ENCODE measurements around the gene CLASP1. TPM values are rescaled to one million over a fixed set of nuclear protein-coding genes. Genes with fewer than 3 reads are reported as not detected.
"Not testable (repeated sequence)": the region's sequence is repeated elsewhere in the genome, so short reads cannot be mapped to it uniquely, and the experiment has no call there.

Gene CLASP1
- total and polyA plus RNA-seq, 2 donors (not counting 3 experiments of a cell fraction or from before 2014, with no cell fraction given), result 10.0 to 57.9 TPM

GRCh38 chr2:121303531-121304263 is 345.6 kb downstream of the CLASP1 start:
- H4K20me1 ChIP-seq (replicated peaks; ENCODE audit: control insufficient read depth, extremely low read depth, insufficient read depth, low read length), result no peaks in the 10 kb centered on the region
- no peak overlapping the region for H3K9ac ChIP-seq (replicated peaks; ENCODE audit: extremely low read depth, insufficient read depth, low read length)
- no peaks in the 10 kb centered on the region for H3K9me3 ChIP-seq (replicated peaks; ENCODE audit: control insufficient read depth, insufficient read depth, low read length)
- no peaks in the 10 kb centered on the region for H3K36me3 ChIP-seq (ENCODE audit: control insufficient read depth in 2 of 2, extremely low read depth in 1 of 2, insufficient read depth in 2 of 2, low read length in 2 of 2)
- no peaks in the 10 kb centered on the region for H3K9me1 ChIP-seq (replicated peaks; ENCODE audit: control insufficient read depth, extremely low read depth, insufficient read depth, low read length)
- H3K4me3 ChIP-seq (replicated peaks in 1 of 3; ENCODE audit: insufficient read depth in 1 of 3, low read depth in 1 of 3, low read length in 3 of 3), result no peak overlapping the region
- no peak overlapping the region for H3K4me2 ChIP-seq (ENCODE audit: insufficient read depth, low read length)
- dilution Hi-C loops (cut with MboI; ENCODE audit: extremely low pct_ligation_motif_present, low sequenced_read_pairs) (no loop called here), intact Hi-C loops (cut with micrococcal nuclease) (no loop called here)
- no peak for TF ChIP-seq POLR2AphosphoS5 (IDR thresholded peaks at IDR 0.05; ENCODE audit: insufficient read depth, low read depth, low read length)
- TF ChIP-seq JUN (IDR thresholded peaks at IDR 0.05; ENCODE audit: borderline replicate concordance, insufficient read depth, insufficient read length, low read depth), result no peak
- peaks cover 0 to 5% of the 10 kb centered on the region in 2 experiments for H3K27me3 ChIP-seq (ENCODE audit: control insufficient read depth in 2 of 2, insufficient read depth in 2 of 2, low read length in 2 of 2)
- H3K4me1 ChIP-seq (ENCODE audit: control insufficient read depth, extremely low read depth, insufficient read depth, low read length), result no peaks in the 10 kb centered on the region
- H2AFZ ChIP-seq (ENCODE audit: low read depth, low read length), result no peak overlapping the region
- BruUV-seq (replicated peaks), result no TSS peak
- FAIRE-seq, result no peak
- ChIA-PET CTCF (interaction anchor here (0.9 kb wide), 1 partner anchor 15 kb away, joined by 3 read pairs; no protein-coding TSS in a partner anchor), POLR2A (no interaction called here)
- DNase-seq (ENCODE audit: low read depth, low spot score), result no peak
- H3K79me2 ChIP-seq (ENCODE audit: control insufficient read depth, insufficient read depth, low read length), result no peaks in the 10 kb centered on the region
- no peak overlapping the region for H3K27ac ChIP-seq (ENCODE audit: insufficient read depth, low read depth, low read length)

DNA sequence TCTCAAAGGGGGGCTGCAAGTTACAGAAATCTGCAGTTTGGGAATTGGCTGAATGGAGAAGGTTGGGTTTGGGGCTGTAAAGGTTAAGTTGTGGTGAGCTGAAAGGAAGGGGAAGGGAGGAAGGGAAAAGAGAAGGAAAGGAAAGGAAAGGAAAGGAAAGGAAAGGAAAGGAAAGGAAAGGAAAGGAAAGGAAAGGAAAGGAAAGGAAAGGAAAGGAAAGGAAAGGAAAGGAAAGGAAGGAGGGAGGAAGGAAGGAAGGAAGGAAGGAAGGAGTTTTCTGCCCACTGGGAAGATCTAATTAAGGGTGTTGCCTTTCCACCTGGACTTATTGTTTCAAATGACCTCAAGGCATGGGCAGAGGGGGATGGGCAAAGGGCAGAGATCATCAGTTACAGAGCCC is 348.1 kb downstream of the CLASP1 start:
- H3K36me3 ChIP-seq (ENCODE audit: control insufficient read depth in 2 of 2, extremely low read depth in 1 of 2, insufficient read depth in 2 of 2, low read length in 2 of 2); H3K9me3 ChIP-seq (replicated peaks; ENCODE audit: control insufficient read depth, insufficient read depth, low read length); POLR2A ChIA-PET; H3K4me3 ChIP-seq (replicated peaks in 1 of 3; ENCODE audit: insufficient read depth in 1 of 3, low read depth in 1 of 3, low read length in 3 of 3); FAIRE-seq; BruUV-seq (replicated peaks); H3K27me3 ChIP-seq (ENCODE audit: control insufficient read depth in 2 of 2, insufficient read depth in 2 of 2, low read length in 2 of 2); H4K20me1 ChIP-seq (replicated peaks; ENCODE audit: control insufficient read depth, extremely low read depth, insufficient read depth, low read length); H3K9ac ChIP-seq (replicated peaks; ENCODE audit: extremely low read depth, insufficient read depth, low read length); H3K9me1 ChIP-seq (replicated peaks; ENCODE audit: control insufficient read depth, extremely low read depth, insufficient read depth, low read length); CTCF ChIA-PET; H3K27ac ChIP-seq (ENCODE audit: insufficient read depth, low read depth, low read length); DNase-seq (ENCODE audit: low read depth, low spot score); dilution Hi-C loops (cut with MboI; ENCODE audit: extremely low pct_ligation_motif_present, low sequenced_read_pairs); intact Hi-C loops (cut with micrococcal nuclease); H2AFZ ChIP-seq (ENCODE audit: low read depth, low read length); H3K4me1 ChIP-seq (ENCODE audit: control insufficient read depth, extremely low read depth, insufficient read depth, low read length); H3K4me2 ChIP-seq (ENCODE audit: insufficient read depth, low read length); H3K79me2 ChIP-seq (ENCODE audit: control insufficient read depth, insufficient read depth, low read length): not testable (repeated sequence)

All from endothelial cell of umbilical vein (primary cell).